SK-N-SH (cell line): Measurements from ENCODE around the gene SLC30A2. TPM values are rescaled to one million over a fixed set of nuclear protein-coding genes. Genes with fewer than 3 reads are reported as not detected.

Experiments used
- CTCF ChIA-PET: fragments of 300-600, 350-600 bp; formaldehyde crosslinking; extraction: SDS; loops from one replicate; lab custom pipeline; 2021; lab: Yijun Ruan, JAX
- POLR2A ChIA-PET: fragments of 350-600 bp; sonication (Branson Sonifier 250); formaldehyde crosslinking; extraction: SDS; loops from one replicate; lab custom pipeline; 2020; ENCODE audit warnings: antibody characterized with exemption, inconsistent platforms; lab: Yijun Ruan, JAX
- DNase-seq: peaks from one replicate; pipeline ENCODE4 v3.0.0; 2012
- H2AFZ ChIP-seq: fragments of 200-600 bp; sonication (generic); 2 replicates; pipeline ENCODE4 v1.8.1; 2016; ENCODE audit warnings: antibody characterized with exemption, mild to moderate bottlenecking, low read depth
- H3F3A ChIP-seq: fragments of 200-600 bp; sonication (generic); replicated peaks from 2 replicates; pipeline ENCODE3; 2016; ENCODE audit warnings: antibody characterized with exemption, mild to moderate bottlenecking; ENCODE audit not compliant: insufficient read depth
- H3K27ac ChIP-seq, 2 experiments: fragments of 200-500 bp in 1 of 2; fragments of 200-600 bp in 1 of 2; sonication (Bioruptor generic) in 1 of 2; sonication (generic), shearing (Covaris generic) in 1 of 2; 2 replicates each; pipeline versions ENCODE4 v1.5.1 to v1.6.1; 2014 to 2016; ENCODE audit warnings: low read depth in 2 of 2, inconsistent platforms in 1 of 2, low read length in 1 of 2, mild to moderate bottlenecking in 1 of 2, mixed read lengths in 1 of 2
- H3K27me3 ChIP-seq: fragments of 200-600 bp; sonication (generic), shearing (Covaris generic); 2 replicates; pipeline ENCODE4 v1.6.1; 2016; ENCODE audit warnings: mixed run types; ENCODE audit not compliant: insufficient read depth
- H3K36me3 ChIP-seq, 2 experiments: fragments of 200-500 bp in 1 of 2; fragments of 200-600 bp in 1 of 2; sonication (Bioruptor generic) in 1 of 2; sonication (generic) in 1 of 2; replicated peaks in 1 of 2; 2 replicates each; pipeline versions ENCODE3 to v1.5.1; 2014 to 2016; ENCODE audit warnings: low read length in 1 of 2, mild to moderate bottlenecking in 1 of 2; ENCODE audit not compliant: insufficient read depth in 2 of 2, control insufficient read depth in 1 of 2
- H3K4me1 ChIP-seq, 2 experiments: fragments of 200-500 bp in 1 of 2; fragments of 200-600 bp in 1 of 2; sonication (Bioruptor generic) in 1 of 2; sonication (generic), shearing (Covaris generic) in 1 of 2; 2 replicates each; pipeline versions ENCODE4 v1.5.1 to v1.6.1; 2014 to 2016; ENCODE audit warnings: low read depth in 1 of 2, low read length in 1 of 2, mixed run types in 1 of 2; ENCODE audit not compliant: insufficient read depth in 2 of 2, control insufficient read depth in 1 of 2
- H3K4me2 ChIP-seq: fragments of 200-600 bp; sonication (generic), shearing (Covaris generic); 2 replicates; pipeline ENCODE4 v1.6.1; 2017; ENCODE audit warnings: mixed run types
- H3K4me3 ChIP-seq, 2 experiments: fragments of 200-500 bp in 1 of 2; fragments of 200-600 bp in 1 of 2; sonication (Bioruptor generic) in 1 of 2; sonication (generic), shearing (Covaris generic) in 1 of 2; 2 replicates each; pipeline versions ENCODE4 v1.5.1 to v1.8.1; 2014 to 2016; ENCODE audit warnings: low read depth in 2 of 2, inconsistent platforms in 1 of 2, low read length in 1 of 2, mild to moderate bottlenecking in 1 of 2, mixed read lengths in 1 of 2, moderate library complexity in 1 of 2
- H3K79me2 ChIP-seq: fragments of 200-600 bp; sonication (generic); 2 replicates; pipeline ENCODE4 v1.8.1; 2017; ENCODE audit warnings: mild to moderate bottlenecking; ENCODE audit not compliant: insufficient read depth
- H3K9ac ChIP-seq: fragments of 200-600 bp; sonication (generic); 2 replicates; pipeline ENCODE4 v1.6.1; 2017; ENCODE audit warnings: mixed run types
- H3K9me2 ChIP-seq: fragments of 200-600 bp; sonication (generic); 2 replicates; pipeline ENCODE4 v1.6.1; 2017; ENCODE audit warnings: mixed run types
- H3K9me3 ChIP-seq: fragments of 200-600 bp; sonication (generic); 2 replicates; pipeline ENCODE4 v1.6.1; 2017; ENCODE audit warnings: mixed run types, mild to moderate bottlenecking, moderate library complexity
- H4K20me1 ChIP-seq: fragments of 200-600 bp; sonication (generic); 2 replicates; pipeline ENCODE4 v1.6.1; 2017; ENCODE audit warnings: mild to moderate bottlenecking, mixed run types; ENCODE audit not compliant: insufficient read depth
- CHD2 ChIP-seq: fragments of 150-350 bp; IDR thresholded peaks from 2 replicates; pipeline ENCODE4 v1.6.1; 2018; ENCODE audit warnings: low read length; ENCODE audit not compliant: partially characterized antibody
- CTCF ChIP-seq: fragments of 200-600 bp; sonication (generic); IDR thresholded peaks from 2 replicates; pipeline ENCODE4 v1.6.1; 2017; ENCODE audit warnings: antibody characterized with exemption, mild to moderate bottlenecking, moderate library complexity
- EP300 ChIP-seq, 2 experiments: IDR thresholded peaks; 2 replicates each; pipeline versions ENCODE4 v1.4.0 to v1.6.1; 2012; ENCODE audit warnings: borderline replicate concordance in 1 of 2, low read depth in 1 of 2, low read length in 1 of 2
- EZH2phosphoT487 ChIP-seq: fragments of 200-600 bp; sonication (generic); IDR thresholded peaks from 2 replicates; pipeline ENCODE4 v1.6.1; 2017; ENCODE audit warnings: low read depth, mixed run types, mild to moderate bottlenecking, antibody characterized with exemption, moderate library complexity, borderline replicate concordance
- FOXJ3 ChIP-seq: sonication (generic); formaldehyde crosslinking; IDR thresholded peaks from 2 replicates; pipeline ENCODE4 v1.5.1; 2020; ENCODE audit warnings: mild to moderate bottlenecking, missing genetic modification reagents
- JUND ChIP-seq: IDR thresholded peaks from 2 replicates; pipeline ENCODE4 v1.4.0; 2012
- MEF2A ChIP-seq: IDR thresholded peaks from 2 replicates; pipeline ENCODE4 v1.4.0; 2012; ENCODE audit warnings: low read depth, borderline replicate concordance
- NRF1 ChIP-seq: IDR thresholded peaks from 2 replicates; pipeline ENCODE4 v1.6.1; 2012; ENCODE audit warnings: low read depth, mild to moderate bottlenecking, low read length
- POLR2AphosphoS5 ChIP-seq: IDR thresholded peaks from 2 replicates; pipeline ENCODE4 v1.6.1; 2012; ENCODE audit warnings: low read depth, low read length
- RCOR1 ChIP-seq: fragments of 150-350 bp; IDR thresholded peaks from 2 replicates; pipeline ENCODE4 v1.6.1; 2017; ENCODE audit warnings: antibody characterized with exemption, low read length
- TAF1 ChIP-seq: IDR thresholded peaks from 2 replicates; pipeline ENCODE4 v1.6.1; 2012; ENCODE audit warnings: low read depth, mild to moderate bottlenecking, low read length, moderate library complexity, borderline replicate concordance
- TEAD4 ChIP-seq: IDR thresholded peaks from 2 replicates; pipeline ENCODE4 v1.4.0; 2012; ENCODE audit warnings: mild to moderate bottlenecking, borderline replicate concordance; ENCODE audit not compliant: insufficient read depth
- USF2 ChIP-seq: fragments of 150-350 bp; IDR thresholded peaks from 2 replicates; pipeline ENCODE4 v1.6.1; 2017; ENCODE audit warnings: antibody characterized with exemption, low read length, low read depth, borderline replicate concordance
- YY1 ChIP-seq: IDR thresholded peaks from 2 replicates; pipeline ENCODE4 v1.4.0; 2012; ENCODE audit warnings: low read depth, mild to moderate bottlenecking
- ZBTB33 ChIP-seq: IDR thresholded peaks from 2 replicates; pipeline ENCODE4 v1.4.0; 2012; ENCODE audit warnings: low read depth, borderline replicate concordance
- WGBS: methylation state at CpG from one replicate; pipeline ENCODE4 v1.1.6; 2017; ENCODE audit warnings: low lambda C conversion rate; 5-methylcytosine and 5-hydroxymethylcytosine counted together
- polyA plus RNA-seq, 3 experiments: library from polyadenylated mRNA; depleted of rRNA; stranded (reverse); fragments of >200 nt; gene quantifications; 2 replicates each; pipeline ENCODE4 v1.2.3, GENCODE V29; 2012
- TF ChIP-seq, protein P1 (sequence below): IDR thresholded peaks from 2 replicates; pipeline ENCODE4 v1.4.0; 2012; ENCODE audit warnings: low read depth
- TF ChIP-seq, protein P2 (sequence below): IDR thresholded peaks from 2 replicates; pipeline ENCODE4 v1.6.1; 2012; ENCODE audit warnings: mild to moderate bottlenecking, low read depth, low read length, moderate library complexity
- TF ChIP-seq, protein P3 (sequence below): IDR thresholded peaks from 2 replicates; pipeline ENCODE4; 2012

The SLC30A2 gene
- polyA plus RNA-seq, 1 of the 3 experiments (the other 2 are of a cell fraction): not detected

DNA sequence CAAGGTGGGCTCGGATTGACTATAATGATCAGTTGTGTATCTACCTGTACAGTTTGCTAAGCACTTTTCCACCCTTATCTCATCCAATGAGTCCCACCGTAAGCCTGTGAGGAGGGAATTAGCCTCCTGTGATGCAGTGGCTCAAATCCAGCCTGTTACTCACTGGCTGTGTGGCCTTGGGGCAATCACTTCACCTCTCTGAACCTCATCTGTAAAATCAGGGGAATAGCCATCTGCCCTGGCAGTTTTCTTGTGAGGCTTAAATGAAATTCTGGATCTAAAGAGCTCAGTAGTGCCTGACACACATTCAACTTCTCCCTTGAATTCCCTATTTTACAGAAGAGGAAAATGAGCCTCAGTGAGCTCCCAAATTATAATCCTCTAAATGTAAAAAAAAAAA is 31.7 kb downstream of the SLC30A2 start:
- POLR2A ChIA-PET: no interaction called here
- CTCF ChIA-PET: interaction anchor here (0.8 to 1.5 kb wide), 2 partner anchors 33 to 131 kb away, joined by 3 to 4 read pairs; no protein-coding TSS in a partner anchor
- no peak overlapping the region for H2AFZ ChIP-seq
- no peaks in the 10 kb centered on the region for H3F3A ChIP-seq
- no peaks in the 10 kb centered on the region for H3K9me3 ChIP-seq
- DNase-seq: no peak
- H3K27ac ChIP-seq: no peak overlapping the region
- H3K9ac ChIP-seq: no peak overlapping the region
- 79% methylated on average over 2 of the region's 2 CpGs for WGBS
- H3K4me1 ChIP-seq: peaks cover 8 to 15% of the 10 kb centered on the region in 2 experiments; a peak in 2 of 4 replicates
- H3K4me3 ChIP-seq: no peak overlapping the region
- H3K79me2 ChIP-seq: no peaks in the 10 kb centered on the region
- H3K4me2 ChIP-seq: no peak overlapping the region
- no peaks in the 10 kb centered on the region for H3K36me3 ChIP-seq
- no peaks in the 10 kb centered on the region for H4K20me1 ChIP-seq
- H3K27me3 ChIP-seq: no peaks in the 10 kb centered on the region
- H3K9me2 ChIP-seq: no peaks in the 10 kb centered on the region
- no peak for TF ChIP-seq CHD2
- no peak for TF ChIP-seq EP300 (IDR thresholded peaks at IDR 0.05; ENCODE audit: borderline replicate concordance in 1 of 2, low read depth in 1 of 2, low read length in 1 of 2)
- TF ChIP-seq, protein P1, sequence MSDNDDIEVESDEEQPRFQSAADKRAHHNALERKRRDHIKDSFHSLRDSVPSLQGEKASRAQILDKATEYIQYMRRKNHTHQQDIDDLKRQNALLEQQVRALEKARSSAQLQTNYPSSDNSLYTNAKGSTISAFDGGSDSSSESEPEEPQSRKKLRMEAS: no peak
- TF ChIP-seq ZBTB33: no peak
- TF ChIP-seq, protein P2, sequence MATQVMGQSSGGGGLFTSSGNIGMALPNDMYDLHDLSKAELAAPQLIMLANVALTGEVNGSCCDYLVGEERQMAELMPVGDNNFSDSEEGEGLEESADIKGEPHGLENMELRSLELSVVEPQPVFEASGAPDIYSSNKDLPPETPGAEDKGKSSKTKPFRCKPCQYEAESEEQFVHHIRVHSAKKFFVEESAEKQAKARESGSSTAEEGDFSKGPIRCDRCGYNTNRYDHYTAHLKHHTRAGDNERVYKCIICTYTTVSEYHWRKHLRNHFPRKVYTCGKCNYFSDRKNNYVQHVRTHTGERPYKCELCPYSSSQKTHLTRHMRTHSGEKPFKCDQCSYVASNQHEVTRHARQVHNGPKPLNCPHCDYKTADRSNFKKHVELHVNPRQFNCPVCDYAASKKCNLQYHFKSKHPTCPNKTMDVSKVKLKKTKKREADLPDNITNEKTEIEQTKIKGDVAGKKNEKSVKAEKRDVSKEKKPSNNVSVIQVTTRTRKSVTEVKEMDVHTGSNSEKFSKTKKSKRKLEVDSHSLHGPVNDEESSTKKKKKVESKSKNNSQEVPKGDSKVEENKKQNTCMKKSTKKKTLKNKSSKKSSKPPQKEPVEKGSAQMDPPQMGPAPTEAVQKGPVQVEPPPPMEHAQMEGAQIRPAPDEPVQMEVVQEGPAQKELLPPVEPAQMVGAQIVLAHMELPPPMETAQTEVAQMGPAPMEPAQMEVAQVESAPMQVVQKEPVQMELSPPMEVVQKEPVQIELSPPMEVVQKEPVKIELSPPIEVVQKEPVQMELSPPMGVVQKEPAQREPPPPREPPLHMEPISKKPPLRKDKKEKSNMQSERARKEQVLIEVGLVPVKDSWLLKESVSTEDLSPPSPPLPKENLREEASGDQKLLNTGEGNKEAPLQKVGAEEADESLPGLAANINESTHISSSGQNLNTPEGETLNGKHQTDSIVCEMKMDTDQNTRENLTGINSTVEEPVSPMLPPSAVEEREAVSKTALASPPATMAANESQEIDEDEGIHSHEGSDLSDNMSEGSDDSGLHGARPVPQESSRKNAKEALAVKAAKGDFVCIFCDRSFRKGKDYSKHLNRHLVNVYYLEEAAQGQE: no peak
- TF ChIP-seq EZH2phosphoT487: no peak
- no peak for TF ChIP-seq YY1
- no peak for TF ChIP-seq MEF2A
- TF ChIP-seq NRF1: no peak
- no peak for TF ChIP-seq JUND
- TF ChIP-seq USF2: no peak
- TF ChIP-seq RCOR1: no peak
- no peak for TF ChIP-seq TAF1
- TF ChIP-seq, protein P3, sequence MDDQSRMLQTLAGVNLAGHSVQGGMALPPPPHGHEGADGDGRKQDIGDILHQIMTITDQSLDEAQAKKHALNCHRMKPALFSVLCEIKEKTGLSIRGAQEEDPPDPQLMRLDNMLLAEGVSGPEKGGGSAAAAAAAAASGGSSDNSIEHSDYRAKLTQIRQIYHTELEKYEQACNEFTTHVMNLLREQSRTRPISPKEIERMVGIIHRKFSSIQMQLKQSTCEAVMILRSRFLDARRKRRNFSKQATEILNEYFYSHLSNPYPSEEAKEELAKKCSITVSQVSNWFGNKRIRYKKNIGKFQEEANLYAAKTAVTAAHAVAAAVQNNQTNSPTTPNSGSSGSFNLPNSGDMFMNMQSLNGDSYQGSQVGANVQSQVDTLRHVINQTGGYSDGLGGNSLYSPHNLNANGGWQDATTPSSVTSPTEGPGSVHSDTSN: no peak
- TF ChIP-seq POLR2AphosphoS5: no peak
- TF ChIP-seq TEAD4: no peak
- TF ChIP-seq CTCF: no peak
- no peak for TF ChIP-seq FOXJ3 (CRISPR knock-in tag)
